IMR-90 (cell line): ENCODE measurements around the gene GUCY1A2. TPM values are rescaled to one million over a fixed set of nuclear protein-coding genes. Genes with fewer than 3 reads are reported as not detected.

Source experiments
- ATAC-seq: fragments of 200-7000 bp; cut with Tn5 transposase; 2 replicates; pipeline ENCODE4 v1.9.1; 2020; ENCODE audit warnings: low read depth, mild to moderate bottlenecking, moderate library complexity
- BruUV-seq: library from RNA; stranded (reverse); fragments of 400-500 nt; replicated peaks from 2 replicates; lab custom pipeline; 2021; lab: Mats Ljungman, UMichigan
- CTCF ChIA-PET: fragments of 300-600 bp; formaldehyde crosslinking; extraction: SDS; loops from one replicate; lab custom pipeline; 2021; ENCODE audit warnings: antibody characterized with exemption; lab: Yijun Ruan, JAX
- POLR2A ChIA-PET: fragments of 300-600 bp; sonication (Branson Sonifier 250); formaldehyde crosslinking; loops from one replicate; lab custom pipeline; 2022; ENCODE audit warnings: antibody characterized with exemption; ENCODE audit not compliant: unreplicated experiment; lab: Charles Lee
- DNase-seq: peaks from one replicate; pipeline ENCODE4 v3.0.0; 2013
- H2AFZ ChIP-seq: replicated peaks from 2 replicates; pipeline ENCODE3; 2013; ENCODE audit warnings: low read length, mild to moderate bottlenecking; ENCODE audit not compliant: poor library complexity
- H2AK5ac ChIP-seq: 2 replicates; pipeline ENCODE4 v1.6.1; 2013; ENCODE audit warnings: low read depth, low read length, inconsistent platforms
- H2AK9ac ChIP-seq: replicated peaks from 2 replicates; pipeline ENCODE3; 2013; ENCODE audit warnings: mild to moderate bottlenecking, low read depth, low read length, moderate library complexity; ENCODE audit not compliant: poor library complexity
- H2BK120ac ChIP-seq: 2 replicates; pipeline ENCODE4 v1.6.1; 2013; ENCODE audit warnings: low read depth, low read length, inconsistent platforms
- H2BK15ac ChIP-seq: 3 replicates; pipeline ENCODE4 v1.6.1; 2013; ENCODE audit warnings: low read depth, low read length, inconsistent platforms
- H2BK20ac ChIP-seq: 2 replicates; pipeline ENCODE4 v1.6.1; 2013; ENCODE audit warnings: low read depth, mild to moderate bottlenecking, inconsistent platforms, low read length, moderate library complexity
- H2BK5ac ChIP-seq: 2 replicates; pipeline ENCODE4 v1.6.1; 2013; ENCODE audit warnings: mild to moderate bottlenecking, low read depth, low read length, inconsistent platforms; ENCODE audit not compliant: poor library complexity, severe bottlenecking
- H3K14ac ChIP-seq: replicated peaks from 2 replicates; pipeline ENCODE4 v1.6.1; 2013; ENCODE audit warnings: low read depth, low read length, inconsistent platforms
- H3K18ac ChIP-seq: 2 replicates; pipeline ENCODE4 v1.6.1; 2013; ENCODE audit warnings: low read depth, low read length, control low read depth
- H3K23ac ChIP-seq: 2 replicates; pipeline ENCODE4 v1.6.1; 2013; ENCODE audit warnings: low read depth, low read length, inconsistent platforms
- H3K27ac ChIP-seq: 2 replicates; pipeline ENCODE4 v1.5.1; 2013; ENCODE audit warnings: mild to moderate bottlenecking, control low read depth, low read length; ENCODE audit not compliant: insufficient read depth
- H3K27me3 ChIP-seq: 2 replicates; pipeline ENCODE4 v1.6.1; 2013; ENCODE audit warnings: low read length; ENCODE audit not compliant: control insufficient read depth, insufficient read depth
- H3K36me3 ChIP-seq: 2 replicates; pipeline ENCODE4 v1.6.1; 2013; ENCODE audit warnings: low read length, mixed read lengths; ENCODE audit not compliant: control insufficient read depth, insufficient read depth
- H3K4ac ChIP-seq: 2 replicates; pipeline ENCODE4 v1.6.1; 2013; ENCODE audit warnings: low read depth, low read length, inconsistent platforms
- H3K4me1 ChIP-seq: 2 replicates; pipeline ENCODE4 v1.6.1; 2013; ENCODE audit warnings: low read length, mixed read lengths; ENCODE audit not compliant: control insufficient read depth, insufficient read depth
- H3K4me2 ChIP-seq: 2 replicates; pipeline ENCODE4 v1.6.1; 2013; ENCODE audit warnings: low read depth, mild to moderate bottlenecking, control low read depth, low read length, moderate library complexity
- H3K4me3 ChIP-seq: 2 replicates; pipeline ENCODE4 v1.5.1; 2013; ENCODE audit warnings: low read depth, mild to moderate bottlenecking, control low read depth, low read length, moderate library complexity; ENCODE audit not compliant: insufficient read depth
- H3K56ac ChIP-seq: 2 replicates; pipeline ENCODE4 v1.6.1; 2013; ENCODE audit warnings: low read length, inconsistent platforms; ENCODE audit not compliant: insufficient read depth; ENCODE audit errors: extremely low read depth
- H3K79me1 ChIP-seq, 2 experiments: 2 replicates each; pipeline ENCODE4 v1.6.1; 2013; ENCODE audit warnings: low read length in 2 of 2, inconsistent platforms in 1 of 2, low read depth in 1 of 2
- H3K9ac ChIP-seq: 2 replicates; pipeline ENCODE4 v1.6.1; 2013; ENCODE audit warnings: low read depth, low read length, control low read depth
- H3K9me1 ChIP-seq: 2 replicates; pipeline ENCODE4 v1.6.1; 2013; ENCODE audit warnings: low read length, inconsistent platforms; ENCODE audit not compliant: insufficient read depth
- H3K9me3 ChIP-seq: 2 replicates; pipeline ENCODE4 v1.6.1; 2013; ENCODE audit warnings: low read length; ENCODE audit not compliant: control insufficient read depth, insufficient read depth
- H4K20me1 ChIP-seq: 2 replicates; pipeline ENCODE4 v1.6.1; 2013; ENCODE audit warnings: low read length, inconsistent platforms; ENCODE audit not compliant: insufficient read depth
- H4K5ac ChIP-seq: 2 replicates; pipeline ENCODE4 v1.6.1; 2013; ENCODE audit warnings: mild to moderate bottlenecking, low read depth, low read length, control low read depth
- H4K8ac ChIP-seq, 2 experiments: 2 replicates each; pipeline ENCODE4 v1.6.1; 2013; ENCODE audit warnings: low read depth in 2 of 2, low read length in 2 of 2, control low read depth in 1 of 2, inconsistent platforms in 1 of 2
- H4K91ac ChIP-seq: 2 replicates; pipeline ENCODE4 v1.6.1; 2013; ENCODE audit warnings: low read depth, low read length, inconsistent platforms; ENCODE audit not compliant: insufficient read depth
- BHLHE40 ChIP-seq: fragments of 150-350 bp; IDR thresholded peaks from 2 replicates; pipeline ENCODE4 v1.6.1; 2016; ENCODE audit warnings: mild to moderate bottlenecking, low read depth, low read length
- CEBPB ChIP-seq: IDR thresholded peaks from 2 replicates; pipeline ENCODE4 v1.6.1; 2012; ENCODE audit warnings: low read depth, low read length, improper control_type of control experiment
- CHD1 ChIP-seq: IDR thresholded peaks from 2 replicates; pipeline ENCODE4 v1.6.1; 2012; ENCODE audit warnings: low read depth, low read length, improper control_type of control experiment
- MAFK ChIP-seq: IDR thresholded peaks from 2 replicates; pipeline ENCODE4 v1.6.1; 2012; ENCODE audit warnings: low read depth, low read length, improper control_type of control experiment
- NFE2L2 ChIP-seq: fragments of 150-350 bp; IDR thresholded peaks from 2 replicates; pipeline ENCODE4 v1.6.1; 2016; ENCODE audit warnings: low read depth, mild to moderate bottlenecking, low read length
- POLR2A ChIP-seq: IDR thresholded peaks from 2 replicates; pipeline ENCODE4 v1.6.1; 2012; ENCODE audit warnings: mild to moderate bottlenecking, low read depth, low read length
- RFX5 ChIP-seq: IDR thresholded peaks from 2 replicates; pipeline ENCODE4 v1.8.0; 2012; ENCODE audit warnings: low read depth, mild to moderate bottlenecking, low read length, moderate library complexity
- SMC3 ChIP-seq: fragments of 150-350 bp; IDR thresholded peaks from 2 replicates; pipeline ENCODE4 v1.6.1; 2016; ENCODE audit warnings: low read depth, mild to moderate bottlenecking, antibody characterized with exemption, low read length, moderate library complexity
- WGBS, 2 experiments: methylation state at CpG; one replicate each; pipeline versions ENCODE4 v1.1.5 to v1.1.7; 2013; ENCODE audit warnings: missing lambda C conversion rate in 2 of 2; ENCODE audit not compliant: insufficient read length in 1 of 2; ENCODE audit errors: extremely low coverage in 2 of 2; 5-methylcytosine and 5-hydroxymethylcytosine counted together
- dilution Hi-C: fragments of 300-500 bp; cut with HindIII; formaldehyde crosslinking; loops from one replicate; pipeline ENCODE4 v1.14.3; 2018; ENCODE audit warnings: low sequenced_read_pairs; ENCODE audit not compliant: unreplicated experiment
- in situ Hi-C: fragments of 300-500 bp; cut with MboI; formaldehyde crosslinking; loops from 3 replicates; pipeline ENCODE4 v1.14.3; 2019; ENCODE audit warnings: low sequenced_read_pairs, inconsistent platforms, mixed read lengths
- intact Hi-C: fragments of 100-400 bp; cut with micrococcal nuclease; formaldehyde crosslinking; loops from 2 replicates; pipeline ENCODE4 v1.10.0; 2022
- polyA plus RNA-seq, 3 experiments: library from polyadenylated mRNA; depleted of rRNA; stranded (reverse); fragments of >200 nt; gene quantifications; 2 replicates each; pipeline ENCODE4 v1.2.3, GENCODE V29; 2012; ENCODE audit warnings: low replicate concordance in 1 of 3
- total RNA-seq: library from RNA; depleted of rRNA; stranded (reverse); fragments of >200 nt; gene quantifications from 2 replicates; pipeline ENCODE4 v1.2.3, GENCODE V29; 2012
- TF ChIP-seq, protein P1 (sequence below): conservative IDR thresholded peaks from 2 replicates; pipeline ENCODE4 v1.5.1; 2012; ENCODE audit warnings: mild to moderate bottlenecking, low read depth, low read length, improper control_type of control experiment
- TF ChIP-seq, protein P2 (sequence below): fragments of 150-350 bp; IDR thresholded peaks from 2 replicates; pipeline ENCODE4 v1.6.1; 2017; ENCODE audit warnings: mild to moderate bottlenecking, antibody characterized with exemption, low read length, low read depth

The GUCY1A2 gene
- total and polyA plus RNA-seq, 2 of the 4 experiments (the other 2 are of a cell fraction): under 0.01 to 0.03 TPM

DNA sequence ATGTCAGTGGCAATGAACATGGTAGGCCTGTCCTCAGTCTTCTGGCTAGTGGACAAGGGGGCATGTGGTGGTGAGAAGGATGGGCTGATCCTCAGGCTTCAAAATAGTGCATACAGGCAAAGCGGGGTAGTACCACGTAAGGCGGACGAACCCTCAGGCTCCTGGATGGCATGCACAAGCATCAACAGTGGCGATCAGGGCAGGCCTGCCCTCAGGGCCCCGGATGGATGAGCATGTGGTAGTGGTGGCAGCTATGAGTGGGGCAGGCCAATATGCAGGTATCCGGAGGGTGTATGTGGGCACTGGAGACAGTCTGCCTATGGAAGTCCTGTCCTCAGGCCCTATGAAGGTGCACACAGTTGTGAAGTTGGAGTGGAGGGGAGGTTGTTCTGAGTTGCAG, 163.8 kb downstream of the GUCY1A2 start:
- no peak overlapping the region for H4K91ac ChIP-seq
- H2BK20ac ChIP-seq: no peak overlapping the region
- no peak overlapping the region for H3K9ac ChIP-seq
- H3K4me3 ChIP-seq: no peak overlapping the region
- no peak overlapping the region for H3K23ac ChIP-seq
- H3K27ac ChIP-seq: no peak overlapping the region
- H4K20me1 ChIP-seq: no peaks in the 10 kb centered on the region
- no peak overlapping the region for H4K5ac ChIP-seq
- in situ Hi-C loops (no loop called here), intact Hi-C loops (no loop called here), dilution Hi-C loops (no loop called here)
- H3K4me1 ChIP-seq: no peaks in the 10 kb centered on the region
- H3K4me2 ChIP-seq: no peak overlapping the region
- no peaks in the 10 kb centered on the region for H3K79me1 ChIP-seq
- H2BK120ac ChIP-seq: no peak overlapping the region
- H3K36me3 ChIP-seq: no peaks in the 10 kb centered on the region
- no peak overlapping the region for H3K56ac ChIP-seq
- H2AK9ac ChIP-seq: no peak overlapping the region
- no peak overlapping the region for H2BK5ac ChIP-seq
- no peak for DNase-seq
- POLR2A ChIA-PET: no interaction called here
- H3K27me3 ChIP-seq: no peaks in the 10 kb centered on the region
- no peak overlapping the region for H2BK15ac ChIP-seq
- CTCF ChIA-PET: no interaction called here
- 88% methylated on average over 6 of the region's 7 CpGs; no CpG with 5 or more reads in 1 of the 2 experiments for WGBS, 2 experiments
- H3K18ac ChIP-seq: no peak overlapping the region
- no peak overlapping the region for H3K14ac ChIP-seq
- no peak overlapping the region for H4K8ac ChIP-seq
- no peaks in the 10 kb centered on the region for H3K9me3 ChIP-seq
- H2AK5ac ChIP-seq: no peak overlapping the region
- peak overlapping the region; percentile 7 for H2AFZ ChIP-seq
- H3K9me1 ChIP-seq: no peaks in the 10 kb centered on the region
- BruUV-seq: no TSS peak
- ATAC-seq: no peak
- H3K4ac ChIP-seq: no peak overlapping the region
- no peak for TF ChIP-seq RFX5
- no peak for TF ChIP-seq MAFK
- TF ChIP-seq CHD1: no peak
- no peak for TF ChIP-seq NFE2L2
- TF ChIP-seq CEBPB: no peak
- TF ChIP-seq, protein P1, sequence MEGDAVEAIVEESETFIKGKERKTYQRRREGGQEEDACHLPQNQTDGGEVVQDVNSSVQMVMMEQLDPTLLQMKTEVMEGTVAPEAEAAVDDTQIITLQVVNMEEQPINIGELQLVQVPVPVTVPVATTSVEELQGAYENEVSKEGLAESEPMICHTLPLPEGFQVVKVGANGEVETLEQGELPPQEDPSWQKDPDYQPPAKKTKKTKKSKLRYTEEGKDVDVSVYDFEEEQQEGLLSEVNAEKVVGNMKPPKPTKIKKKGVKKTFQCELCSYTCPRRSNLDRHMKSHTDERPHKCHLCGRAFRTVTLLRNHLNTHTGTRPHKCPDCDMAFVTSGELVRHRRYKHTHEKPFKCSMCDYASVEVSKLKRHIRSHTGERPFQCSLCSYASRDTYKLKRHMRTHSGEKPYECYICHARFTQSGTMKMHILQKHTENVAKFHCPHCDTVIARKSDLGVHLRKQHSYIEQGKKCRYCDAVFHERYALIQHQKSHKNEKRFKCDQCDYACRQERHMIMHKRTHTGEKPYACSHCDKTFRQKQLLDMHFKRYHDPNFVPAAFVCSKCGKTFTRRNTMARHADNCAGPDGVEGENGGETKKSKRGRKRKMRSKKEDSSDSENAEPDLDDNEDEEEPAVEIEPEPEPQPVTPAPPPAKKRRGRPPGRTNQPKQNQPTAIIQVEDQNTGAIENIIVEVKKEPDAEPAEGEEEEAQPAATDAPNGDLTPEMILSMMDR: no peak
- TF ChIP-seq, protein P2, sequence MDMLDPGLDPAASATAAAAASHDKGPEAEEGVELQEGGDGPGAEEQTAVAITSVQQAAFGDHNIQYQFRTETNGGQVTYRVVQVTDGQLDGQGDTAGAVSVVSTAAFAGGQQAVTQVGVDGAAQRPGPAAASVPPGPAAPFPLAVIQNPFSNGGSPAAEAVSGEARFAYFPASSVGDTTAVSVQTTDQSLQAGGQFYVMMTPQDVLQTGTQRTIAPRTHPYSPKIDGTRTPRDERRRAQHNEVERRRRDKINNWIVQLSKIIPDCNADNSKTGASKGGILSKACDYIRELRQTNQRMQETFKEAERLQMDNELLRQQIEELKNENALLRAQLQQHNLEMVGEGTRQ: no peak
- TF ChIP-seq BHLHE40: no peak
- no peak for TF ChIP-seq SMC3
- TF ChIP-seq POLR2A: no peak
